ENCODE measurements around the gene AGXT.

AGXT gene

DNA sequence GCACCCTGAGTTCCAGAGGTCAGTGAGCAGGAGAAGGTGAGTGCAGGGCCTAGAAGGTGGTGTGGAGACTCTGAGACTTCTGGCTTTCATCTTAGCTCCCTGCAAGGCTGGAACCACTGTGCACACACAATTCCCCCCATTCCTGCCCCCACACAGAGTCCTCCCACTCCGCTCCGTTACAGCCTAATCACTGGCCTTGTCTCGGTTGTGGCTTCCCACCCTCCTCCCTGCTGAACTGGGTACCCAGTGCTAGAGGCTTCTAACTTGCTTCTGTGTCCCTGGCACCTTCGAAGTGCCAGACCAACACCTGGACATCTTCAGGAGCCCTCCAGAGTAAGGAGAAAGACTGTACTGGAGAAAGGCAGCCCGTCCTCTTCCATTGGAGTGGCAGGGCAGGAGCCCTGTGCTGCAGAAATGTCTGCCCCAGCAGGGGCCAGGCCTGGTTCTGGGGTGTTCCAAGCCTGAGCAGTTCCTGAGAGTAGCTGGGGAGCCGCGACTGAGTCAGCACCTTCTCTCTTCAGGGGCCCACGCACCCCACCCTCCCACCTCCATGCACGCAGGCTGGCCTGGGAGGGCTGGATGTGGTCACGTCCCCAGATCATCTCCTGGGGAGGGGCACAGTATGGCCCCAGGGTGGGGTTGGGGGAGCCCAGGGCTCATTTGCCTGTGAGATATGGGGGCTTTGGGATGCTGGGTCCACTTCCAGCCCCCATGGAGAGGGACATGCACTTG is 60.9 kb downstream of the AGXT start:
- TF ChIP-seq TARDBP (IDR thresholded peaks at IDR 0.05) (no peak), LEF1 (IDR thresholded peaks at IDR 0.05; ENCODE audit: borderline replicate concordance) (no peak), PKNOX1 (IDR thresholded peaks at IDR 0.05) (no peak), SUZ12 (IDR thresholded peaks at IDR 0.05) (no peak), CTBP1 (IDR thresholded peaks at IDR 0.05; ENCODE audit: borderline replicate concordance) (no peak), SP1 (IDR thresholded peaks at IDR 0.05) (no peak), BHLHE40 (IDR thresholded peaks at IDR 0.05; ENCODE audit: borderline replicate concordance) (no peak), FOXM1 (IDR thresholded peaks at IDR 0.05; ENCODE audit: borderline replicate concordance) (no peak), FOXK2 (IDR thresholded peaks at IDR 0.05) (no peak), NFRKB (IDR thresholded peaks at IDR 0.05) (no peak), L3MBTL2 (conservative IDR thresholded peaks at IDR 0.05) (no peak), ELF4 (IDR thresholded peaks at IDR 0.05) (no peak), FOXA1 (IDR thresholded peaks at IDR 0.05) (no peak), ZNF384 (IDR thresholded peaks at IDR 0.05) (no peak), HDGF (IDR thresholded peaks at IDR 0.05; ENCODE audit: borderline replicate concordance) (no peak), ARNT (IDR thresholded peaks at IDR 0.05) (no peak)
- no peak for DNase-seq (ENCODE audit: extremely low spot score)
- ChIA-PET POLR2A (no interaction called here), CTCF (no interaction called here)

Measured in HEK293T (cell line).